ENCODE results near the gene PSMB7.

PSMB7 gene

DNA sequence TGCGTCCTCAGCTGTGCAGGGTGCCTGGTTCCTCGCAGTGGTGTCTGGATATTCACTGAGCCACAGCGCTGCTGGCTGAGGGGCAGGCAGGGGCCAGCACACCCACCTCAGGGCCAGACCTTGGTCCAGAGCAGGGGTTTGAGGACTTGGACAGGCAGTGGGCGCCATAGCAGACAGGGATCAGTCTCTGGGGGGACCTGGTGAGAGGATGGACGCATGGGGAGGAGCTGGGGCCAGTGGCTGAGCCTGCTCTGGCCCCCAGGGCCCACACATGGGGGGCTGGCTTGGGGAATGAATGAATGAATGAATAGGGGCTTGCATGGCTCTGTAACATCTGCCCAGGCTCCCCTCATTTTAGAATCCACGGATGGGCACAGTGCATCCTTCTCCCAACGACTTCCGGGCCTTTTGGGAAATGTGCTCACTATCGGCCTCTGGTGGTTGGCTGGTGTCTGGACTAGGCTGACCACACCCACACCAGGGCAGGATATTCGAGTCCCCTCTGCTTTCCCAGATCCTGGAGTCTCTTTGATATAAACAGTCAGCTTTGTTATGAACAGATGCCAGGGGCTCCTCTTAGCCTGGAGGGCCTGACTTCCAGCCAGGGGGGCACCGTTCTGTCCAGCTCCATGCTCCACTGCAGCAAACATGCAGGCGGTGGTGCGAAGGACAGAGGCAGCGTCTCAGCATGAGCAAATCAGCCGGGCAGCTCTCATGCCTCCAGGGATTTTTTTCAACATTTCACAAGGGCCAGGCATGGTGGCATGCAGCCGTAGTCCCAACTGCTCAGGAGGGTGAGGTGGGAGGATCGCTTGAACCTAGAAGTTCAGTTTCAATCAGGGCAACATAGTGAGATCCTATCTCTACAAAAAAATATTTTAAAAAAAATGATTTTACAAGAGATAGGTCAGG, 94.9 kb downstream of the PSMB7 start:
- TF ChIP-seq EZH2phosphoT487 (IDR thresholded peaks at IDR 0.05; ENCODE audit: low read length) = no peak
- TF ChIP-seq, protein P1, sequence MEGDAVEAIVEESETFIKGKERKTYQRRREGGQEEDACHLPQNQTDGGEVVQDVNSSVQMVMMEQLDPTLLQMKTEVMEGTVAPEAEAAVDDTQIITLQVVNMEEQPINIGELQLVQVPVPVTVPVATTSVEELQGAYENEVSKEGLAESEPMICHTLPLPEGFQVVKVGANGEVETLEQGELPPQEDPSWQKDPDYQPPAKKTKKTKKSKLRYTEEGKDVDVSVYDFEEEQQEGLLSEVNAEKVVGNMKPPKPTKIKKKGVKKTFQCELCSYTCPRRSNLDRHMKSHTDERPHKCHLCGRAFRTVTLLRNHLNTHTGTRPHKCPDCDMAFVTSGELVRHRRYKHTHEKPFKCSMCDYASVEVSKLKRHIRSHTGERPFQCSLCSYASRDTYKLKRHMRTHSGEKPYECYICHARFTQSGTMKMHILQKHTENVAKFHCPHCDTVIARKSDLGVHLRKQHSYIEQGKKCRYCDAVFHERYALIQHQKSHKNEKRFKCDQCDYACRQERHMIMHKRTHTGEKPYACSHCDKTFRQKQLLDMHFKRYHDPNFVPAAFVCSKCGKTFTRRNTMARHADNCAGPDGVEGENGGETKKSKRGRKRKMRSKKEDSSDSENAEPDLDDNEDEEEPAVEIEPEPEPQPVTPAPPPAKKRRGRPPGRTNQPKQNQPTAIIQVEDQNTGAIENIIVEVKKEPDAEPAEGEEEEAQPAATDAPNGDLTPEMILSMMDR (IDR thresholded peaks at IDR 0.05; ENCODE audit: low read length) = peak; percentile 88
- H3K4me1 ChIP-seq (ENCODE audit: low read length) = no peaks in the 10 kb centered on the region
- no peaks in the 10 kb centered on the region for H4K20me1 ChIP-seq (ENCODE audit: insufficient read depth, low read length)
- H3K4me3 ChIP-seq (ENCODE audit: low read length) = no peak overlapping the region
- no peaks in the 10 kb centered on the region for H3F3A ChIP-seq (ENCODE audit: insufficient read depth, low read length)
- H3K9me2 ChIP-seq (replicated peaks; ENCODE audit: insufficient read depth, low read length) = no peaks in the 10 kb centered on the region
- H3K9ac ChIP-seq (ENCODE audit: low read length) = no peak overlapping the region
- no peaks in the 10 kb centered on the region for H3K9me3 ChIP-seq (replicated peaks; ENCODE audit: insufficient read depth, low read length)
- H3K27me3 ChIP-seq (replicated peaks; ENCODE audit: insufficient read depth, low read length) = no peaks in the 10 kb centered on the region
- no peaks in the 10 kb centered on the region for H3K36me3 ChIP-seq (replicated peaks; ENCODE audit: insufficient read depth, low read length)
- no peaks in the 10 kb centered on the region for H3K79me2 ChIP-seq (ENCODE audit: low read length)
- H2AFZ ChIP-seq (ENCODE audit: low read length) = 0 out of 2 replicates have a peak overlapping the region, but pooled peaks have one; percentile 25
- no peak overlapping the region for H3K4me2 ChIP-seq (ENCODE audit: low read depth, low read length)
- H3K27ac ChIP-seq (ENCODE audit: low read length) = no peak overlapping the region
- DNase-seq = peak; percentile 36

DNA sequence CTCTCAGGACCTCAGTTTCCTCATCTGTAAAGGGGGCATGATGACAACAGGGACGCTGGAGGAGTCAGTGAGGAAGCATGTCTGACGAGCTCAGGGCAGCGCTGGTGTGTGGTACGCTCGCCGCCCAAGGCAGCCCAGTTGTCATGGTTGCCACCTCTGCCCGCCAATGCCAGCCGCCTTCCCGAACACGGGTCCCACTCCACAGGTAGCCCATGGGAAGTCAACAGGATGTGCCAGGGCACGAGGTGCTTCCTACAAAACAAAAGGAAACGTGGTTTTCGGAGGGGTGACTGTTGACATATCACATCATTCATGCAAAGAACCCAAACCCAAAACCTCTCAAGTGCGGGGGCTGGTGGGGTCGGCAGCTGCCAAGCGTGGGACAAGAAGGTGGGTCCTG, 99.4 kb downstream of the PSMB7 start:
- H3K36me3 ChIP-seq (replicated peaks; ENCODE audit: insufficient read depth, low read length) = no peaks in the 10 kb centered on the region
- no peaks in the 10 kb centered on the region for H3K79me2 ChIP-seq (ENCODE audit: low read length)
- H4K20me1 ChIP-seq (ENCODE audit: insufficient read depth, low read length) = no peaks in the 10 kb centered on the region
- H3K27ac ChIP-seq (ENCODE audit: low read length) = no peak overlapping the region
- H3K4me1 ChIP-seq (ENCODE audit: low read length) = no peaks in the 10 kb centered on the region
- DNase-seq = no peak
- H3K9me2 ChIP-seq (replicated peaks; ENCODE audit: insufficient read depth, low read length) = no peaks in the 10 kb centered on the region
- no peak for TF ChIP-seq EZH2phosphoT487 (IDR thresholded peaks at IDR 0.05; ENCODE audit: low read length)
- TF ChIP-seq, protein P1 (IDR thresholded peaks at IDR 0.05; ENCODE audit: low read length) = no peak
- TF ChIP-seq EZH2 (optimal IDR thresholded peaks at IDR 0.05; ENCODE audit: low read depth, low read length) = no peak
- no peak overlapping the region for H3K4me2 ChIP-seq (ENCODE audit: low read depth, low read length)
- H3K4me3 ChIP-seq (ENCODE audit: low read length) = no peak overlapping the region
- H3K9me3 ChIP-seq (replicated peaks; ENCODE audit: insufficient read depth, low read length) = no peaks in the 10 kb centered on the region
- H3K27me3 ChIP-seq (replicated peaks; ENCODE audit: insufficient read depth, low read length) = no peaks in the 10 kb centered on the region
- no peaks in the 10 kb centered on the region for H3F3A ChIP-seq (ENCODE audit: insufficient read depth, low read length)
- H3K9ac ChIP-seq (ENCODE audit: low read length) = no peak overlapping the region
- no peak overlapping the region for H2AFZ ChIP-seq (ENCODE audit: low read length)

DNA sequence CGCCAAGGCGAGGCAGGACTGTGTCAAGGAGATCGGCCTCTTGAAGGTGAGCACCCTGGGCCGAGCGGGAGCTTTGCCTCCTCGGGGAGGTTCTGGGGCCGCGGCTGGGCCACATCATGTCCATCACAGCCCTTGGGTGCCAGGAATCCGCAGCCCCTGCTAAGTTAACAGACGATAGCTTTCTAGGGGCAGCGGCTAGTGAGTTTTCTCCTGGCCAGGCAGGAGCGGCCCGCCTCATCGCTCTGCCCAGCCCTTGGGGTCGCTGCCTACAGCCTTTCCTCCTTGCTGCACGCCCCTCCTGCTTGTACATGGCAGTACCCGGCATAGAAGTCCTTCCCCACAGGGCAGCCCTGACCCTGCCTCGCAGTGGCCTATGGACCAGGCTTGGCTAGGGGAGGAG, 101.3 kb downstream of the PSMB7 start:
- H3K4me3 ChIP-seq (ENCODE audit: low read length) = no peak overlapping the region
- H3K79me2 ChIP-seq (ENCODE audit: low read length) = no peaks in the 10 kb centered on the region
- no peaks in the 10 kb centered on the region for H3F3A ChIP-seq (ENCODE audit: insufficient read depth, low read length)
- no peak overlapping the region for H3K4me2 ChIP-seq (ENCODE audit: low read depth, low read length)
- H3K4me1 ChIP-seq (ENCODE audit: low read length) = no peaks in the 10 kb centered on the region
- no peak overlapping the region for H3K9ac ChIP-seq (ENCODE audit: low read length)
- no peaks in the 10 kb centered on the region for H3K9me2 ChIP-seq (replicated peaks; ENCODE audit: insufficient read depth, low read length)
- no peaks in the 10 kb centered on the region for H3K27me3 ChIP-seq (replicated peaks; ENCODE audit: insufficient read depth, low read length)
- no peak for DNase-seq
- no peak overlapping the region for H2AFZ ChIP-seq (ENCODE audit: low read length)
- H3K27ac ChIP-seq (ENCODE audit: low read length) = no peak overlapping the region
- no peaks in the 10 kb centered on the region for H3K36me3 ChIP-seq (replicated peaks; ENCODE audit: insufficient read depth, low read length)
- H4K20me1 ChIP-seq (ENCODE audit: insufficient read depth, low read length) = no peaks in the 10 kb centered on the region
- no peak for TF ChIP-seq EZH2 (optimal IDR thresholded peaks at IDR 0.05; ENCODE audit: low read depth, low read length)
- TF ChIP-seq, protein P1 (IDR thresholded peaks at IDR 0.05; ENCODE audit: low read length) = no peak
- TF ChIP-seq EZH2phosphoT487 (IDR thresholded peaks at IDR 0.05; ENCODE audit: low read length) = no peak
- no peaks in the 10 kb centered on the region for H3K9me3 ChIP-seq (replicated peaks; ENCODE audit: insufficient read depth, low read length)

All from MM.1S (cell line).